HG02678 (cell line): ENCODE data around the gene CAMTA1.

ENCODE experiments used
- ATAC-seq: cut with Tn5 transposase; IDR thresholded peaks from one replicate; pipeline ENCODE4 v1.9.1; 2021; ENCODE audit warnings: mild to moderate bottlenecking, moderate library complexity; ENCODE audit not compliant: unreplicated experiment

Gene CAMTA1

DNA sequence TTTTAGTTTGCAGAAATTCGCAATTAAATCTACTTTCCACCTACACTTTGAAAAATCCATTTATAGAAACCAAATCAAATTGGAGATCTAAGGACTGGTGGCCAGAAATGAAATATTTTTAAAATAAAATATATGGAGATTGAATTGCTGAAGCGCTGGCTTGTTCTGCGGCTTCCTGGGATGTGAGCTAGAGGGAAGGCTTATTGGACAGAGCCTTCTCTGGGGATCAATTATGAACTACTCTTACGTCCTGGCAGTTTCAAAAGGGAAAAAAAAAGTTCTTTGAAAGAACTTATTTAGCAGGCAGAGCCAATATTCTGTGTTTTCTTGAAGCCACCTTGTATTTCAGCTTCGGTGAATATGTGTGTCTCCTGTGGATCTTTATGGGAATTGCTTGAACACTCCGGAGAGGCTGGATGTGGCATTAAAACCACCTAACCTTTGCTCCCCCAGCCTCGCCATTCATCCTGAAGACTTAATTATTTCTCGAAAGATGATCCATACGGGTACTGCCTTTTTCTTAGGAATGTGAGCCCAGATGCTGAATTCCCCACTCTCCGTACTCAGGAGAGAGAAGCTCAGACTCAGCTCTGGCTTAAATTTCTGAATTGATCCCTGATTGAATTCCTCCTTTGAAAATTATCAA, 506.9 kb downstream of the CAMTA1 start:
- no peak for ATAC-seq

GRCh38 chr1:7292714-7293419, 507.6 kb downstream of the CAMTA1 start:
- ATAC-seq: no peak

DNA sequence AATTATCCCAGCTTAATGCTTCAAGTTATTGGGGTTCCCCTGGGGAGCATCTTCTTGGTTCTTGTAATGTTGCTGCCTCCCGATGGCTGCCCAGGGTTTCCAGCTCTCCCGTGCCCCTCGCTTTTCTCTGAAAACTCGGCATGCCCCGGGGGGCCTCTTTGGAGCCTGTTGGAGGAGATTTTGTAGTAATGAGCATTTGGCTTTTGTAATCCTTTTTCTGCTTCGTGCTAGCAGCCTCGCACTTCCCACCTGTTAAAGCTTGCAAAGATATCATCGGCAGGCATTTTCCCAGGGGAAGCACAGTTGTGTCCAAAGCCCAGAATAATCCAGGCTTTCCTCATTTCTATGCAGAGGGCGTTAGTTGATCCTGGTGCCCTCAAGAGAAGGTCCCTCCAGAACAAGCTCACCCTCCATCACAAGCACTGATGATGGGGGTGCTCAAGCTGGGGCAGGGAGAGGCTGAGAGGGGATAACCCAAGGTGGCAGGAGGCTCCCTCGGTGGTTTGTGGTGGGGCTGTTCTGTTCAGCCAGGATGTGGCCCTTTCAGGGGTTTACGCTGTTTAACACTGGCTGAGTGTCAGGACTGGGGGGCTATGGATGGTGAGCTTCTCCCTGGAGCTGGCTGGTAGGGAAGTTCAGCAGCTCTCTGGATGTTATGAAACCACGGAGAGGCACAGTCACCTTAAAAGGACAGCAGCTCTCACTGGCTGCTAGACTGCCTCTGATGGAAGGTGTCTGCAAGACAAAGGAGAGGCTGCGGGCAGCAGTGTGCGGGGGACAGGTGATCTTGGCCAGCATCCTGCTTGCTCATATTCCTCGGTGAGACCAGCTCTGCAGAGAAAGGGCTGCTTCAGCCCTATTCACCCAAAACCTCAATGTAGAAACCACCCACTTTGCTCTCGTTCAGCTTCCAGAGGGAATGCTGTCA, 508.7 kb downstream of the CAMTA1 start:
- ATAC-seq: no peak

DNA sequence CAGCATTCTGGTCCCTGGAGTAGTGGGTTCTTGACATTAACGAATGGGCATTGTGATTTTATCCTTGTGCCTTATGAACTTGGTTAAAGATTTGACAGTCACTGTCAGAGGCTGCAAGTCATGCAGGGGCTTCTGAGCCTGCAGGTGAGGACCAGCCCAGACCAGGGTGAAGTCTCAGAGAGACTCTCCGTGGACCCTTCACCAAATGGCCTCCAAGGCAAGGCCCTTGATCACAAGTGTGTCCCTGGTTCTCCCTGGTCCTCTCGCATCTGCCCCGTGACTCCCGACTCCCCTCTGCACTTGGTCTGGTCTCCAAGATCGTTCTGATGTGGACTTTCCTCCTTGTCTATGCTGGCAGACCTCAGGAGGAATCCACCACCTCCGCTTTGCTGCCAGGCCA, 509.4 kb downstream of the CAMTA1 start:
- ATAC-seq: no peak

- ATAC-seq: no peak
Observed at GRCh38 chr1:7295946-7296345, 510.7 kb downstream of the CAMTA1 start.

GRCh38 chr1:7296968-7297367, 511.7 kb downstream of the CAMTA1 start:
- no peak for ATAC-seq

DNA sequence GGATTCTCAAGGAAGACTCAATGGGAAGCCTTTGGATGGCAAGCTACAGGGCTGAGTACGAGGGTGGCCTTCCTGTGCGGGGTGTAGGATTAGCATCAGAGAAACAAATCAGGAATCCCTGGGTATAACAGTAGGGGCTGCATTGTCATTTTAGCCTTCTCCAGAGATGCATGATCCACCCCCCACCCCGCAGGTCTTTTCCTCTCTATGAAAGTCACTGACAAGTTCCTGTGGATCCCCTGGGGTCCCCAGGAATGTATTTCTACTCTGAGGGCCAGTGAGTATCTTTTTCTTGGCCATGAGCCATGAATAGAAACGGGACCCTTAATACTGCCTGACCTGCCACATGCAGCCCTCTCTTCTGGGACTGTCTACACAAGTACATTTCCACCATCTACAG, 512.9 kb downstream of the CAMTA1 start:
- ATAC-seq: no peak

DNA sequence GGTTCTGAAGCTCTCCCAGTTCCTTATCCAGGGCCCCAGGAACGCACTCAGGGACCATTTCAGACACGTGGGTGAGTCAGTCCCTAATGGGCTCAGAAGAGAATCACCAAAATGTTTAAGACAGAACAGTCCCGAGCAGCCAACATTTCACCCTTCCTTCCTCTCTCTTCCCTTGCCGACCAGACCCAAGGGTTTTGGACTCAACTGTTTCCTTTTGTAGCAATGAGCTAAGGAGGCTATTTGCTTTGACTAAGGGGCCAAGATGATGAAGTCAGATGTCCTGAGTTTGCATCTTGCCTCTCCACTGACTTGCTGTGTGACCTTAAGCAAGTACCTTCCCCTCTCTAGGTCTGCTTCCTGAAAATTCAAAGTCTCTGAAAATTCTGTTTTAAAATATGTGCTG, 513.5 kb downstream of the CAMTA1 start:
- ATAC-seq: no peak

- no peak for ATAC-seq
Observed at GRCh38 chr1:7299329-7299799, 514.1 kb downstream of the CAMTA1 start.

DNA sequence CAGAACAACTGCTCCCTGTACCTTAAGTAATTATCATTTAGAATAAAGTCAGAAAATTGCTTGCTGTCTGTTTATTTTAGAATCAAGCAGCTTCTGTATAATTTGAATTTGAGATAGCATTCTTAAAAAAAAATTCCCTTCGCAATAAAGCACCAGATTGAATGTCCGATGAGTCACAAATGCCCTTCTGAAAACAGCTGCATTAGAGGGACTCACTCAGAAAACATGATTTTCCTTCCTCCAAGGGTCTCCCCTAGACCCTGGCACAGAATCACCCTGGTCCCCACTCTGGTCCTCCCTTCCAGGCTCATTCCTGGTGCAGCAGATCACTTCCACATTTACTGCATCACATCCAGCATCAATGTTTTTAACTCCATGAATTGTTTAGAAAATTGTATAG, 514.7 kb downstream of the CAMTA1 start:
- ATAC-seq: no peak

GRCh38 chr1:7300893-7301663, 515.8 kb downstream of the CAMTA1 start:
- ATAC-seq: no peak

GRCh38 chr1:7301664-7301981, 516.4 kb downstream of the CAMTA1 start:
- ATAC-seq: no peak

DNA sequence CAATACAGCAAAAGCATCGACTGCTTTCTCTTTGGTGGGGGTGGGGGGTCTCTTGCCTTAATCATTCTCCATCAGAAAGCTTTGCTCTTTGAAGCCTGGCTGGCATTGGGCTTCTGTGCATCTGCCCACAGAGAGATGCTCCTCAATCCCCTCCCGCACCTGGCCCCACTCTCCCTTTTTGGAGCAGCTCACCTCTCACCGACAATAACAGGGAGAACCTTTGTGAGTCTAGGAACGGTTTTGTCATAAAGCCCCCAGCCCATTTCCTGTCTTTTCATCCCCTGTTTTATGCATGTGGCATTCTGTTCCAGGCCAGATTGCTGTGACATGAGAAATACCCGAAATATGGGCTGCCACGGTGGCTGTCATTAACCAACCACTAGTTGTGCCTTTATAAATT, 516.9 kb downstream of the CAMTA1 start:
- ATAC-seq: no peak

- no peak for ATAC-seq
Observed at GRCh38 chr1:7302873-7303272, 517.6 kb downstream of the CAMTA1 start.

GRCh38 chr1:7303554-7304317, 518.5 kb downstream of the CAMTA1 start:
- no peak for ATAC-seq

GRCh38 chr1:7313081-7313546, 527.9 kb downstream of the CAMTA1 start:
- ATAC-seq: no peak

- no peak for ATAC-seq
Observed at GRCh38 chr1:7313826-7314225, 528.6 kb downstream of the CAMTA1 start.

DNA sequence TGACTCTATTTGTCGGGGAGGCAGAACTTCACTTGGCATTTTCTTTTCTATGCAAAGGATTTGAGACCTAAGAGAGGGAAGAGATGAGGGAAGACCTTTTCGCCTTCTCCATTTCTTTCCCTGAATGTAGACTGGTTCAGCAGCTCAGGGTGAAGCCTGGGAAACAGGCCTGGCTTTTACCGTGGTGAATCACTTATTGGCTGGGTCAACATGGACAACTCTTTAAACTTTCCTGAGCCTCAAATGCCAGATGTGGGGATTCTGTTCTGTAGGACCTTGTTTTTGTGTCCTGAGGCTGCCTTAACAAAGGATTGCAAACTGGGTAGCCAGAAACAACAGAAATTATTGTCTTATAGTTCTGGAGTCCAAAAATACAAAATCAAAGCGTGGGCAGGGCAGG, 530.1 kb downstream of the CAMTA1 start:
- no peak for ATAC-seq

DNA sequence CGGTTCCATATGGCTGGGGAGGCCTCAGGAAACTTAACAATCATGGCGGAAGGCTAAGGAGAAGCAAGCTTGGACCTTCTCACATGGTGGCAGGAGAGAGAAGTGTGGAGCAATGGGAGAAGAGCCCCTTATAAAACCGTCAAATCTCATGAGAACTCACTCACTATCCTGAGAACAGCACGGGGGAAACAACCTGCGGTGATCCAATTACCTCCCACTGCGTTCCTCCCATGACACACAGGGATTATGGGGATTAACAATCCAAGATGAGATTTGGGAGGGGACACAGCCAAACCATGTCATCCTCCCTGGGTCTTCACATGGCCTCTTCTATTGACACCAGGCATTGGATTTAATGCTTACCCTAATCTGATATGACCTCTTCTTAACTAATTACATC, 530.7 kb downstream of the CAMTA1 start:
- ATAC-seq: no peak

GRCh38 chr1:7317888-7318287, 532.6 kb downstream of the CAMTA1 start:
- no peak for ATAC-seq
